ENCODE results near the gene TMEM119.

- TF ChIP-seq, protein P1, sequence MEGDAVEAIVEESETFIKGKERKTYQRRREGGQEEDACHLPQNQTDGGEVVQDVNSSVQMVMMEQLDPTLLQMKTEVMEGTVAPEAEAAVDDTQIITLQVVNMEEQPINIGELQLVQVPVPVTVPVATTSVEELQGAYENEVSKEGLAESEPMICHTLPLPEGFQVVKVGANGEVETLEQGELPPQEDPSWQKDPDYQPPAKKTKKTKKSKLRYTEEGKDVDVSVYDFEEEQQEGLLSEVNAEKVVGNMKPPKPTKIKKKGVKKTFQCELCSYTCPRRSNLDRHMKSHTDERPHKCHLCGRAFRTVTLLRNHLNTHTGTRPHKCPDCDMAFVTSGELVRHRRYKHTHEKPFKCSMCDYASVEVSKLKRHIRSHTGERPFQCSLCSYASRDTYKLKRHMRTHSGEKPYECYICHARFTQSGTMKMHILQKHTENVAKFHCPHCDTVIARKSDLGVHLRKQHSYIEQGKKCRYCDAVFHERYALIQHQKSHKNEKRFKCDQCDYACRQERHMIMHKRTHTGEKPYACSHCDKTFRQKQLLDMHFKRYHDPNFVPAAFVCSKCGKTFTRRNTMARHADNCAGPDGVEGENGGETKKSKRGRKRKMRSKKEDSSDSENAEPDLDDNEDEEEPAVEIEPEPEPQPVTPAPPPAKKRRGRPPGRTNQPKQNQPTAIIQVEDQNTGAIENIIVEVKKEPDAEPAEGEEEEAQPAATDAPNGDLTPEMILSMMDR (IDR thresholded peaks at IDR 0.05) = no peak
- TF ChIP-seq POLR2A (IDR thresholded peaks at IDR 0.05) = no peak
Observed at GRCh38 chr12:108635997-108636808, 38.3 kb upstream of the TMEM119 start.
